Measurements from ENCODE around the gene DUSP16.

DUSP16 gene

GRCh38 chr12:12549426-12549825, 13.2 kb downstream of the DUSP16 start:
- no peak overlapping the region for H3K27ac Mint-ChIP-seq

GRCh38 chr12:12548713-12549112, 13.9 kb downstream of the DUSP16 start:
- ATAC-seq (replicated peaks) (peak; percentile 22), DNase-seq (no peak)
- Mint-ChIP-seq H3K36me3 (ENCODE audit: insufficient read depth) (peaks cover 3% of the 10 kb centered on the region), H3K27ac (no peak overlapping the region), H3K9me3 (no peaks in the 10 kb centered on the region), H3K4me1 (ENCODE audit: low read depth in 2 of 2) (peaks cover 4 to 5% of the 10 kb centered on the region in 2 donors), H3K27me3 (no peaks in the 10 kb centered on the region), H3K4me3 (no peak overlapping the region)

More at GRCh38 chr12:12549426-12549825, 13.2 kb downstream of the DUSP16 start:
- no peaks in the 10 kb centered on the region for H3K27me3 Mint-ChIP-seq
- DNase-seq (no peak), ATAC-seq (replicated peaks) (no peak)
- H3K9me3 Mint-ChIP-seq, result no peaks in the 10 kb centered on the region
- H3K36me3 Mint-ChIP-seq (ENCODE audit: insufficient read depth), result peaks cover 3% of the 10 kb centered on the region
- H3K4me3 Mint-ChIP-seq, result no peak overlapping the region
- H3K4me1 Mint-ChIP-seq (ENCODE audit: low read depth in 2 of 2), result peaks cover 3 to 5% of the 10 kb centered on the region in 2 donors

- Mint-ChIP-seq H3K36me3 (ENCODE audit: insufficient read depth) (peaks cover 3% of the 10 kb centered on the region), H3K4me1 (ENCODE audit: low read depth in 2 of 2) (peaks cover 1 to 5% of the 10 kb centered on the region in 2 donors), H3K27ac (no peak overlapping the region), H3K9me3 (no peaks in the 10 kb centered on the region), H3K4me3 (no peak overlapping the region), H3K27me3 (no peaks in the 10 kb centered on the region)
- DNase-seq (no peak), ATAC-seq (replicated peaks) (no peak)
Observed at GRCh38 chr12:12546314-12546772, 16.3 kb downstream of the DUSP16 start.

- peak overlapping the region in 1 of 2 donors; percentile 4 for H3K27ac Mint-ChIP-seq
- ATAC-seq (replicated peaks) (no peak), DNase-seq (no peak)
- H3K9me3 Mint-ChIP-seq, result no peaks in the 10 kb centered on the region
- no peaks in the 10 kb centered on the region for H3K36me3 Mint-ChIP-seq (ENCODE audit: insufficient read depth)
- no peak overlapping the region for H3K4me3 Mint-ChIP-seq
- H3K4me1 Mint-ChIP-seq (ENCODE audit: low read depth in 2 of 2), result peaks cover 8 to 11% of the 10 kb centered on the region in 2 donors
- no peaks in the 10 kb centered on the region for H3K27me3 Mint-ChIP-seq
Observed at GRCh38 chr12:12543959-12544358, 18.7 kb downstream of the DUSP16 start.

- Mint-ChIP-seq H3K27ac (no peak overlapping the region), H3K27me3 (no peaks in the 10 kb centered on the region), H3K4me3 (no peak overlapping the region), H3K9me3 (no peaks in the 10 kb centered on the region), H3K36me3 (ENCODE audit: insufficient read depth) (no peaks in the 10 kb centered on the region), H3K4me1 (ENCODE audit: low read depth in 2 of 2) (peaks cover 8 to 11% of the 10 kb centered on the region in 2 donors)
- ATAC-seq (replicated peaks) (peak; percentile 12), DNase-seq (no peak)
Observed at GRCh38 chr12:12542964-12543363, 19.7 kb downstream of the DUSP16 start.

- no peak for ATAC-seq (replicated peaks)
- Mint-ChIP-seq H3K27ac (no peak overlapping the region), H3K4me3 (no peak overlapping the region), H3K27me3 (no peaks in the 10 kb centered on the region), H3K9me3 (no peaks in the 10 kb centered on the region), H3K4me1 (ENCODE audit: low read depth in 2 of 2) (peaks cover 8 to 11% of the 10 kb centered on the region in 2 donors), H3K36me3 (ENCODE audit: insufficient read depth) (no peaks in the 10 kb centered on the region)
- DNase-seq, result no peak
Observed at GRCh38 chr12:12542286-12542685, 20.4 kb downstream of the DUSP16 start.

- ATAC-seq (replicated peaks) (no peak), DNase-seq (no peak)
- H3K27ac Mint-ChIP-seq, result no peak overlapping the region
- no peaks in the 10 kb centered on the region for H3K27me3 Mint-ChIP-seq
- no peak overlapping the region for H3K4me3 Mint-ChIP-seq
- no peaks in the 10 kb centered on the region for H3K36me3 Mint-ChIP-seq (ENCODE audit: insufficient read depth)
- H3K9me3 Mint-ChIP-seq, result no peaks in the 10 kb centered on the region
- H3K4me1 Mint-ChIP-seq (ENCODE audit: low read depth in 2 of 2), result peaks cover 8 to 11% of the 10 kb centered on the region in 2 donors
Observed at GRCh38 chr12:12541782-12542181, 20.9 kb downstream of the DUSP16 start.

GRCh38 chr12:12540261-12541013, 22.2 kb downstream of the DUSP16 start:
- DNase-seq, result no peak
- no peak overlapping the region for H3K4me3 Mint-ChIP-seq
- H3K36me3 Mint-ChIP-seq (ENCODE audit: insufficient read depth), result no peaks in the 10 kb centered on the region
- H3K4me1 Mint-ChIP-seq (ENCODE audit: low read depth in 2 of 2), result peaks cover 9 to 11% of the 10 kb centered on the region in 2 donors
- H3K27ac Mint-ChIP-seq, result no peak overlapping the region
- ATAC-seq (replicated peaks), result no peak
- no peaks in the 10 kb centered on the region for H3K27me3 Mint-ChIP-seq
- no peaks in the 10 kb centered on the region for H3K9me3 Mint-ChIP-seq

GRCh38 chr12:12539028-12539810, 23.4 kb downstream of the DUSP16 start:
- Mint-ChIP-seq H3K36me3 (ENCODE audit: insufficient read depth) (no peaks in the 10 kb centered on the region), H3K4me1 (ENCODE audit: low read depth in 2 of 2) (peaks cover 6 to 10% of the 10 kb centered on the region in 2 donors), H3K27ac (no peak overlapping the region), H3K4me3 (no peak overlapping the region), H3K27me3 (no peaks in the 10 kb centered on the region), H3K9me3 (no peaks in the 10 kb centered on the region)
- ATAC-seq (replicated peaks) (no peak), DNase-seq (no peak)

- DNase-seq (no peak), ATAC-seq (replicated peaks) (no peak)
- no peaks in the 10 kb centered on the region for H3K36me3 Mint-ChIP-seq (ENCODE audit: insufficient read depth)
- H3K27me3 Mint-ChIP-seq, result no peaks in the 10 kb centered on the region
- no peak overlapping the region for H3K4me3 Mint-ChIP-seq
- peaks cover 6 to 9% of the 10 kb centered on the region in 2 donors for H3K4me1 Mint-ChIP-seq (ENCODE audit: low read depth in 2 of 2)
- H3K27ac Mint-ChIP-seq, result no peak overlapping the region
- no peaks in the 10 kb centered on the region for H3K9me3 Mint-ChIP-seq
Observed at GRCh38 chr12:12538535-12538934, 24.1 kb downstream of the DUSP16 start.

- Mint-ChIP-seq H3K36me3 (ENCODE audit: insufficient read depth) (no peaks in the 10 kb centered on the region), H3K9me3 (no peaks in the 10 kb centered on the region), H3K4me1 (ENCODE audit: low read depth in 2 of 2) (peaks cover 6 to 9% of the 10 kb centered on the region in 2 donors), H3K4me3 (no peak overlapping the region), H3K27me3 (no peaks in the 10 kb centered on the region), H3K27ac (no peak overlapping the region)
- no peak for DNase-seq
- ATAC-seq (replicated peaks), result no peak
Observed at GRCh38 chr12:12537421-12537820, 25.2 kb downstream of the DUSP16 start.

- Mint-ChIP-seq H3K27ac (no peak overlapping the region), H3K4me3 (no peak overlapping the region), H3K4me1 (ENCODE audit: low read depth in 2 of 2) (peaks cover 0 to 1% of the 10 kb centered on the region in 2 donors)
Observed at GRCh38 chr12:12534975-12535374, 27.7 kb downstream of the DUSP16 start.

GRCh38 chr12:12534166-12534866, 28.3 kb downstream of the DUSP16 start:
- Mint-ChIP-seq H3K4me3 (no peak overlapping the region), H3K9me3 (no peaks in the 10 kb centered on the region)
- ATAC-seq (replicated peaks), result no peak

More at GRCh38 chr12:12534975-12535374, 27.7 kb downstream of the DUSP16 start:
- DNase-seq (no peak), ATAC-seq (replicated peaks) (no peak)
- Mint-ChIP-seq H3K27me3 (no peaks in the 10 kb centered on the region), H3K36me3 (ENCODE audit: insufficient read depth) (no peaks in the 10 kb centered on the region), H3K9me3 (no peaks in the 10 kb centered on the region)

More at GRCh38 chr12:12534166-12534866, 28.3 kb downstream of the DUSP16 start:
- Mint-ChIP-seq H3K27me3 (no peaks in the 10 kb centered on the region), H3K27ac (no peak overlapping the region), H3K36me3 (ENCODE audit: insufficient read depth) (no peaks in the 10 kb centered on the region), H3K4me1 (ENCODE audit: low read depth in 2 of 2) (peaks cover 0 to 1% of the 10 kb centered on the region in 2 donors)
- no peak for DNase-seq

All from effector memory CD8-positive, alpha-beta T cell (primary cell).